HG03469 (cell line): ENCODE results near the gene PLAC1.

ENCODE experiments used
- ATAC-seq: cut with Tn5 transposase; IDR thresholded peaks from one replicate; pipeline ENCODE4 v1.9.1; 2021; ENCODE audit warnings: mild to moderate bottlenecking, moderate library complexity, moderate number of reproducible peaks; ENCODE audit not compliant: unreplicated experiment

The PLAC1 gene

DNA sequence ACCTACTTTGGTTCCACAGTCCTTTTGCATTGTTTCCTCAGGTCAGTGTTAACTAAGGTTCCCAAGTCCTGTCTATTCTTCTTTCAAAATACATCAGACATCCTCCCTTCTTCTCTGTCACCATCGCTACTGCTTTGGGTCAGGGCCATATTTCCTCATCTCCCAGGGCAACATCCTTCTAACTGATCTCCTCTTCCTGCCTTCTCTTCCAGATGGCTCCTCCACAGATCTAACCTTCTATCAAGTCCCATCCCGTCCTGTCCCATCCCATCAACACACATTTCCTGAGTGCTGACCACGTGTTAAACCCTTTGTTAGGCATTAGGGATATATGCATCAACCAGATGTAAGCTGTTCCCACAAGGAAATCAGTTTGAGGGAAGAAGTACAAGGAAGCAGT is 25.9 kb downstream of the PLAC1 start:
- no peak for ATAC-seq

GRCh38 chrX:134631426-134632346 is 26.6 kb downstream of the PLAC1 start:
- ATAC-seq, result no peak

GRCh38 chrX:134628663-134629062 is 29.6 kb downstream of the PLAC1 start:
- ATAC-seq, result no peak

GRCh38 chrX:134626434-134626833 is 31.8 kb downstream of the PLAC1 start:
- no peak for ATAC-seq

DNA sequence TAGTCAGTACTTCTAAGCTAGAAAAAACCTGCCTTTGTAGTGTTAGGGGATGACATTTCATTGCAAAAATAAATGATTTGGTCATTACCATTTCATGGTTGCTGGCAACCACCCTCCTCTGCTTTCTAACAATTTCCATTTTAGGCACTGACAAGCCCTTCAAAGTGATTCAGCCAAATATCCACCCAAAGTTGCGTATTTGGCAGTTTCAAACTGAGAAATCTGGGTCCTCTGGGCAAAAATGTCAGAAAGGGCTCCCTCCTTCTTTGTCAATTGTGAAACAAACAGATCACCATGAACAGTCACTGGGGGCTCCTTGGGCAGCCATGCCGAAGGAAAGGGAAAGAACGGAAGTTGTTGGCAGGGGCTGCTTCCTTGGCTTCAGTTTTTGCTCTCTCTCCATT is 33.0 kb downstream of the PLAC1 start:
- no peak for ATAC-seq

DNA sequence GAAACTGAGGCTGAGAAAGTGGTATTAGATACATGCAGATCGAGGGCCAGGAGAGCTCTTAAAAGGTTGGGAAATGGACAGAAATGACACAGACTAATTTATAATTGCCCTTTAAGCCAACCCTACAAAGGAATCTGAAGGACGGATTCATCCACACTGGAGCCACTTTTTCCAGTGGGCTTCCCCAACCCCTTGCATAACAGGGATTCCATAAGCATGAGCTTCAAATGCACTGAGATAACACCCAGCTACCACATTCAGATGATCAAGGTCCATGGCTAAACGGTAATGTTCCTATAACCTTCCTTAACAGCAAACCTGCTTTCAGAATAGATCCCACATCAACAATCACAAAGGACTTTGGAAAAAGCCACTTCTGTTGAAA is 34.2 kb downstream of the PLAC1 start:
- no peak for ATAC-seq

DNA sequence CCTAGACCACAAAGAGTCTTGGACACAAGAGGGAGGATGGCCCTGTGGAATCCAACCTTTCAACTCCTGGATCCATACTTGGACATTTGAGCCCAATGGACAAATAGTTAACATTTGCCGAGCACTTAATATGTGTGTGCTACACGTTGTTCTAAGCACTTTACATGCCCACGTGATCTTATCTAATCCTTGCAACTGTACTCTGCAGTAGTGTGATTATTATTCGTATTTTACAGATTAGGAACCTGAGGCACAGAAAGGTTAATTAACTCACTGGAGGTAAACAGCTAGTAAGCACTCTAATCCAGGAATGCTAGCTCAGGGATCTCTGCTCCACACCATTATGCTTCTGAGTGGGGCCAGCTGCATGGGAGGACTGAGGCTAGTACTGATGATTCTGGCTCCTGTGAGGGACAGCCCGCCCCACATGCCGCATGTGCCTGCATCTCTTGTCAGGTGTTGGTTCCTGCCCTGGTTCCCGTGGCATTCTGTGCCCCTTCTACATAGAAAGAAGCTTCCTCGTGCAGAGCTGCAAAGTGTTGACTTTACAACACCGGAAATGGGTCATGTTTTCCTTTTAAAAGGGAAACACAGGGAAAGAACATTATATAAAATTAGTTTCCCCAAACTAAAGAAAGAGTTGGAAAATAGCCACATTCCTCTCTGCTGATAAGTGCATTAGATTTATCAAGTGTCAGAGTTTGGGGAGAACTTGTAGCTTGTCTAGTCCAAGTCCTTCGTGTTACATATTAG is 34.8 kb downstream of the PLAC1 start:
- ATAC-seq, result no peak

- no peak for ATAC-seq
Measured at GRCh38 chrX:134622813-134623185, 35.5 kb downstream of the PLAC1 start.

DNA sequence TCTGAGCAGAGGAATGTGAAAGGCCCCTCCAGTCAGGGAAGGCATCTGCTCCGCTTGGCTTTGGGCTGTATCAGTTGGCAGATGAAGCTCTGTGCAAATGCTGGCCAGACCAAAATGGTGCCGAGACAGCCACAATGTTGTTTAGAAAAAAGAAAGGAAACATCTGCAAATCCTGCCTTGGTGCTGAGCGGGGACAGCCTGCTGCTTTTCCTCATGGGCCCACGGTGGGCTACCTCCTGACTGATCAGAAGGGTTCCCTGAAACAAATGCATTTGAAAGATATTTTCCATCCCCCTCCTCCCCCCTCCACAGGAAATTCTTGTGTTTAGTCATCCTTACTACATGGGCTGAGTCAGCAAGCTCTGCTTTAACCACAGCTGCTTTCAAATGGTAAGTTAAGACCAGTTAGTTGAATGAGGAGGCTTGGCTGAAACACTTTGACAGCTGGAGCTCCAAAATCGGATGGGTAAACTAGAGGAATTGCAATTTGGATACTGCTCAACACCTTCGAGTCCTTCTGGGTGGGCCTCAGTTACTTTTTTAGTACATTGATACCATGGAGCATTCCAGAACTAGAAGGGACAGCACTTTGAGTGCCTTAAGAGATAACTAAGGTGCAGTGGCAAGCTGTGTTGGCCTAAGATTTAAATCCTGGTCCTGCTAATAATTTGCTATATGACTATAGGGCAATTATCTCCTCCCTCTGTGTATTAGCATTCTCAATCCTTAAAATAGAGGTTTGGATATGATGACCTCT is 36.0 kb downstream of the PLAC1 start:
- peak; percentile 67 for ATAC-seq

- no peak for ATAC-seq
Measured at GRCh38 chrX:134619838-134620237, 38.4 kb downstream of the PLAC1 start.

- ATAC-seq, result no peak
Measured at GRCh38 chrX:134613396-134613795, 44.9 kb downstream of the PLAC1 start.

DNA sequence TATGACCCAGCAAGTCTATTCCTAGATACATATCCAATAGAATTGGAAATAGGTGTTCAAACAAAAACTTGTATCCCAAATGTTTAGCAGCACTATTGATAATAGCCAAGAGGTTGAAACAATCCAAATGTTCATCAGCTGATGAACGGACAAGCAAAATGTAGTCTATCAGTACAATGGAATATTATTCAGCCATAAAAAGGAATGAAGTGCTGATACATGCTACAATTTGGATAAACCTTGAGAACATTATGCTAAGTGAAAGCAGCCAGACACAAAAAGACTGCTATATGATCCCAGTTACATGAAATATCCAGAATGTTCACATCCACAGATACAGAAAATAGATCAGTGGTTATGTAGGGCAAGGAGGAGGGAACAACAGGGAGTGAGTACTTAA is 50.1 kb downstream of the PLAC1 start:
- no peak for ATAC-seq

GRCh38 chrX:134607523-134607922 is 50.7 kb downstream of the PLAC1 start:
- no peak for ATAC-seq

GRCh38 chrX:134604701-134605311 is 53.5 kb downstream of the PLAC1 start:
- ATAC-seq, result no peak

DNA sequence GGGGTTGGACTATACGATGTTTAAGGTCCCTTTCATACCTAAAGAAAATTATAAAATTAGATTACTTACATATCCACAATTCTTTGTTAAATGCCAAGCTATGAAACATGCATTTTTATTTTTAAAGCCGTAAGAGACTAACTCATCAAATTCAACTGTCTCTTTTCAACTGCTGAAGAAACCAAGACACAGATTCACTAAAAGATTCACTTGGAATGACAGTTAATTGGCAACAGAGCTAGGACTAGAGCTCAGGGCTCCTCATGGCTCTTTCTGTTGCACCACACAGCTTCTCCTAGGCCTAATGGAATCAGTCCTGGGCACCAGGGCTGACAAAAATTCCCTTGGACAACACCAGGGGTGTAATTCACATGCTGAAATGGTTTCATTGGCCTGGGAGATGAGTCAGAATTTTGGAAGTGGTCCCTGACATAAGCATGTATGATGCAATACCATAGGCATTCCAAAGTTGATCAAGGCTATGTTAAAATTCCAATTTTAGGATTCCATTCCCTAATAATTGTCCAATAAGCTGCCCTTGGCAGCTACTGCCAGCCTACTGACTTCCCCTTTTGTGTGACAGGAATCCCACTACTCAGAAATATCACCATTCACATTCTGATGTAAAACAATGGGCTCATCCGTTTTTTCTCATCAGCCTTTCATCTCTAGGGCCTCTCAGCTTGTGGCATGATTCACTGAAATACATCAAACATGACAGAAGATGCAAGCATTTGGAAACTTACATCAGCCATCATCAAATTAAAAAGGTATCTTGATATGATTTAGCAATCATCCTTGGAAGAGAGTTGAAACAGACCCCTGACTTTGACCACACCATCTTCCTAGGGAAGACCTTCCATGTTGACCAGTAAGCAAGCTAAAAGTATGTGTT is 54.2 kb downstream of the PLAC1 start:
- no peak for ATAC-seq

- ATAC-seq, result no peak
Measured at GRCh38 chrX:134602410-134602809, 55.9 kb downstream of the PLAC1 start.

DNA sequence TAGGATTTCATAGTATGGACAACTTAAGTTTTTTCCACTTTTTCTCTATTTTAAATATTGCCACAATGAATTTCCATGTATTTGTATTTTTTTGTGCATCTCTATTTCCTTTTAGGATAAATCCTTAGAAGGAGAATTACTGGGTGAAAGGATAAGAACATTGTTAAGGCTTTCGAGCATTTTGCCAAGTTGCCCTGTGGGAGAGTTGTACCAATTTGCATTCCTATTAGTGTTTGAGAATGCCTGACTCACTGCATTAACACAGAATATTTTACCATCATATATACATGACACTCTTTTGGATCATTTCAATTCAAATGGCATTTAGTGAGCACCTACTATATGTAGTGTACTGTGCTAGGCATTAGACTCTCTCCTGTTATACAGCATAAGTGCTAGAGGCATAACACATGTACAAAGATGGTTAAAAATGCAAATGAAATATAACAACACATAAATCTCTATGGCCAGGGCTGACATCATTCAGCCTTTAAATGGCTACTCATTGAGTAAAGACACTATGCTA is 57.0 kb downstream of the PLAC1 start:
- ATAC-seq, result no peak

- ATAC-seq, result no peak
Measured at GRCh38 chrX:134600714-134601113, 57.6 kb downstream of the PLAC1 start.

DNA sequence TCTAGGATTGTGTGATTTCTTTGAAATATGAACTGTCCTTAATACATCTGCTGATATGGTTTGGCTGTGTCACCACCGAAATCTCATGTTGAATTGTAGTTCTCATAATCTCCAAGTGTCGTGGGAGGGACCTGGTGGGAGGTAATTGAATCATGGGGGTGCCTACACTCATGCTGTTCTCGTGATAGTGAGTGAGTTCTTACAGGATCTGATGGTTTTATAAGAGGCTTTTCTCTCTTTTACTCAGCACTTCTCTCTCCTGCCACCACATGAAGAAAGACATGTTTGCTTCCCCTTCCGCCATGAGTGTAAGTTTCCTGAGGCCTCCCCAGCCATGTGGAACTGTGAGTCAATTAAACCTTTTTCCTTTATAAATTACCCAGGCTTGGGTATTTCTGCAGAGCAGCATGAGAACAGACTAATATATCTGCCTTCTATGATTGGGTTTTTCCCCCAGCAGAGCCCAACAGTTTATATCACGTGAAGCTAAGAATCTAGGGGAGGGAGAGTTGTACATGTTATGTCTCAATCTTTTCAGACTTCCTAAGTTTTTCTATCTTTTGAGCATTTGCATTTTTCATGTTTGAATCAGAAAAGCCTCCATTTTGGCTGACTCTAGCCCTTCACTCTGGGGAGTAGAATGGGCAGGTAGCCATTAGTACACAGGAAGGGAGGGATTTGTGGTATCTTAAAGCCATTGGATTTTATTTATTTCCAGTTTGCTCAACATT is 58.9 kb downstream of the PLAC1 start:
- no peak for ATAC-seq
